Measurements from ENCODE around the gene CYP2W1.

CYP2W1 gene

DNA sequence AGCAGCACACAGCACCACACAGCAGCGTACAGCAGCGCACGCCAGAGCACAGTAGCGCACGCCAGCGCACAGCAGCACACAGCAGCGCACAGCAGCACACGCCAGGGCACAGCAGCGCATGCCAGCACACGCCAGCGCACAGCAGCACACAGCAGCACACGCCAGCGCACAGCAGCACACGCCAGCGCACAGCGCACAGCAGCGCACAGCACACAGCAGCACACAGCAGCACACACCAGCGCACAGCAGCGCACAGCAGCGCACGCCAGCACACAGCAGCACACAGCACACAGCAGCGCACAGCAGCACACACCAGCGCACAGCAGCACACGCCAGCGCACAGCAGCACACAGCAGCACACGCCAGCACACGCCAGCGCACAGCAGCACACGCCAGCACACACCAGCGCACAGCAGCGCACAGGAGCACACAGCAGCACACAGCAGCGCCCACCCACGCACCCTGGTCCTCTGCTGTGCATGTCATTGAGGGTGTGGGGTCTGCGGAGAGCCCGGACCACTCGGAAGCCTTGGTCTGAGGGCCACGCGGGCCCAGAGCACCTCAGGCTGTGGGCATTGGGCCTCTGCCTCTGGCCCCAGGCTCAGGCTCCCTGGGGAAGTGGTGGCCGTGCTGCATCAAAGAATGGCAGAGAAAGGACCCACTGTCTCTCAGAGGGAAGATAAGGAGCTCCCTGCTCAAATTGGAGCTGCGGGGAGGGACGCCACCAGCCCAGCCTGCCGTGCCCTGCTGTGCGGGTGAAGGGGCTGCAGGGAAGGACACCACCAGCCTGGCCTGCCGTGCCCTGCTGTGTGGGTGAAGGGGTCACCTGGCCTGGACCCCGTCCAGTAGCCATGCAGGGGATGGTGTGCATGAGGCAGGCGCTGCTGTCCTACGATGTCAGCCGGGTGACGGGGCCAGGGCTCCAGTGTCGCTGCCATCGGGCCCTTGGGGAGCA lies 33.9 kb downstream of the CYP2W1 start:
- no peaks in the 10 kb centered on the region for H3K27me3 ChIP-seq (ENCODE audit: insufficient read depth, poor library complexity, severe bottlenecking)
- ATAC-seq (ENCODE audit: low read depth) (no peak), DNase-seq (ENCODE audit: low spot score) (no peak)
- H3K27ac ChIP-seq (ENCODE audit: poor library complexity, severe bottlenecking) = no peak overlapping the region
- H3K9me3 ChIP-seq (ENCODE audit: severe bottlenecking) = no peaks in the 10 kb centered on the region
- H3K36me3 ChIP-seq (ENCODE audit: low read depth) = no peaks in the 10 kb centered on the region; the same call in 1 of the 2 replicates
- H3K4me1 ChIP-seq (ENCODE audit: insufficient read depth, poor library complexity, severe bottlenecking) = no peaks in the 10 kb centered on the region
- TF ChIP-seq, protein P1, sequence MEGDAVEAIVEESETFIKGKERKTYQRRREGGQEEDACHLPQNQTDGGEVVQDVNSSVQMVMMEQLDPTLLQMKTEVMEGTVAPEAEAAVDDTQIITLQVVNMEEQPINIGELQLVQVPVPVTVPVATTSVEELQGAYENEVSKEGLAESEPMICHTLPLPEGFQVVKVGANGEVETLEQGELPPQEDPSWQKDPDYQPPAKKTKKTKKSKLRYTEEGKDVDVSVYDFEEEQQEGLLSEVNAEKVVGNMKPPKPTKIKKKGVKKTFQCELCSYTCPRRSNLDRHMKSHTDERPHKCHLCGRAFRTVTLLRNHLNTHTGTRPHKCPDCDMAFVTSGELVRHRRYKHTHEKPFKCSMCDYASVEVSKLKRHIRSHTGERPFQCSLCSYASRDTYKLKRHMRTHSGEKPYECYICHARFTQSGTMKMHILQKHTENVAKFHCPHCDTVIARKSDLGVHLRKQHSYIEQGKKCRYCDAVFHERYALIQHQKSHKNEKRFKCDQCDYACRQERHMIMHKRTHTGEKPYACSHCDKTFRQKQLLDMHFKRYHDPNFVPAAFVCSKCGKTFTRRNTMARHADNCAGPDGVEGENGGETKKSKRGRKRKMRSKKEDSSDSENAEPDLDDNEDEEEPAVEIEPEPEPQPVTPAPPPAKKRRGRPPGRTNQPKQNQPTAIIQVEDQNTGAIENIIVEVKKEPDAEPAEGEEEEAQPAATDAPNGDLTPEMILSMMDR (IDR thresholded peaks at IDR 0.05; ENCODE audit: poor library complexity, severe bottlenecking) = no peak
- H3K4me3 ChIP-seq (ENCODE audit: severe bottlenecking) = no peak overlapping the region

DNA sequence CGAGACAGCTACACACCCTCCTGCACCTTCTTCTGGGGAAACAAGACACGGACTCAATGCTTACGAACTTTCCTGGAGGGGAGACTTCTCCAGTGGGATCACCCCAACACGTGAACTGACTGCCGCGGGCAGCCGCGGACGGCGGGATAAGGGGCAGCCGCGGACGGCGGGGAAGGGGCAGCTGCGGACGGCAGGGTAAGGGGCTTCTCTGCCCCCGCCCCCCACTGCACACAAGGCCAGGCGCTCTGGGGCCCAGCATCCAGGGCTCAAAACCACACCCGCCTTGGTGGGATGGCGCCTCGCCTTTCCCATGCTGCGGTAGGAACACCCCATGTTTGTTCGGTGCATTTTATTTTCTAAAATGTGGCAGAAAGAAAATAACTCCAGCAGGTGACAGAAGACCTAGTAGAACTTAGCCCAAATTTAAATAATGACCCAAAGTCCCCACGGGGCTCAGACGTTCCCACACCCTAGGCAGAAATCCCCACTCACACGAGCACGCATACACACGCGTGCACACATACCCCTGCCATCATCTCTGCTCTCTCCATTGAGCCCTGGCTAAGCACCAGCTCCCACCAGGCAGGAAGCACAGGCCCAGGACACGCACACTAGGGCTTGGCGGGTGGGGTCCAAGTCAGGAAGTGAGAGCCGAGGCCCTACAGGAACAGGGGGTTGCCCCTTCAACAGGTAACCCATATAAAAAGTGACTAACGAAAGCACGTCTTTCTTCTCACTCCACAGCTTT lies 34.8 kb downstream of the CYP2W1 start:
- ATAC-seq (ENCODE audit: low read depth) (no peak), DNase-seq (ENCODE audit: low spot score) (no peak)
- Histone ChIP-seq H3K4me3 (ENCODE audit: severe bottlenecking) (no peak overlapping the region), H3K36me3 (ENCODE audit: low read depth) (no peaks in the 10 kb centered on the region; the same call in none of the 2 replicates), H3K9me3 (ENCODE audit: severe bottlenecking) (no peaks in the 10 kb centered on the region), H3K27me3 (ENCODE audit: insufficient read depth, poor library complexity, severe bottlenecking) (no peaks in the 10 kb centered on the region), H3K27ac (ENCODE audit: poor library complexity, severe bottlenecking) (no peak overlapping the region), H3K4me1 (ENCODE audit: insufficient read depth, poor library complexity, severe bottlenecking) (no peaks in the 10 kb centered on the region)
- TF ChIP-seq, protein P1 (IDR thresholded peaks at IDR 0.05; ENCODE audit: poor library complexity, severe bottlenecking) = no peak

DNA sequence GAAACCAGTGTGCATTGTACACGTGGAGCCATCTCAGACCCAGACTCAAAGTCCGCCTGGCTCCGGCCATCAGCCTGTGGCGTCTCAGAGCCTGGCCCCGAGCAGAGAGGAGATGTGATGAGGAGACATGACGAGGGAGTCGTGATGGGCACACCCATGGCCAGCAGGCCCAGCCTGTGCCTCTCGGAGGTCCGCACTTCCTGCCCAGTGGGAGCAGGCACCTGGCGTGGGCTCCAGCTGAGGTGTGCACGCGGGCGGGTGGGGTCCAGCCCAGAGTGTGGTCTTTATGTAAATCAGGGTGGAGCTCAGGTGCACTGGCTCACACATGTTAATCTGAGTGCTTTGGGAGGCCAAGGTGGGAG lies 35.3 kb downstream of the CYP2W1 start:
- DNase-seq (ENCODE audit: low spot score) (no peak), ATAC-seq (ENCODE audit: low read depth) (no peak)
- no peak overlapping the region for H3K4me3 ChIP-seq (ENCODE audit: severe bottlenecking)
- H3K9me3 ChIP-seq (ENCODE audit: severe bottlenecking) = no peaks in the 10 kb centered on the region
- peaks cover 3% of the 10 kb centered on the region for H3K36me3 ChIP-seq (ENCODE audit: low read depth)
- TF ChIP-seq, protein P1 (IDR thresholded peaks at IDR 0.05; ENCODE audit: poor library complexity, severe bottlenecking) = no peak
- H3K4me1 ChIP-seq (ENCODE audit: insufficient read depth, poor library complexity, severe bottlenecking) = no peaks in the 10 kb centered on the region
- H3K27me3 ChIP-seq (ENCODE audit: insufficient read depth, poor library complexity, severe bottlenecking) = no peaks in the 10 kb centered on the region
- H3K27ac ChIP-seq (ENCODE audit: poor library complexity, severe bottlenecking) = no peak overlapping the region

DNA sequence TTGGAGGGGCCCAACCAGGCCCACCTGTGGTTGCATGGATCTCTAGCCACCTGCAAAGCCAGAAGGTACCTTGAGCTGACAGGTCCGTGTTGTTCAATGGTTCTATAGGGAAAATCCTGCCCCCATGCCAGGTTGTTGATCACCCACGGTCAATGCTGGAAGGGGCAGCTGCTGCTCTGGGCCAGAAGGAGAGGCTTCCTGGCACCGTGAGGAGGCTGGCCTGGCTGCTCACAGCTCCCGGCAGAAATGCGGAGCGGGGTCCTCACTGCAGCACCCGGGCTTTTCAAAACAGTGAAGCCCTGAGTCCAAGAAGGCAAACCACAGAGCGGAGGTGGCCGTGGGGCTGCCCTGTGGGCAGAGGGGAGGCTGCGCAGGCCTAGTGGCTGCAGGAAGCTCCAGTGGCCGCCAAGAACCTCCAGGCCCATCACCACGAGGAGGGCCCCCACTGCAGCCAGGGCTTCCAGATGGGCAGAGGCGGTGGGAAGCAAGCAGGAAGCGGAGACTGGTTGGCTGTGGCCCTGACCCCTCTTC lies 36.3 kb downstream of the CYP2W1 start:
- Histone ChIP-seq H3K27ac (ENCODE audit: poor library complexity, severe bottlenecking) (no peak overlapping the region), H3K36me3 (ENCODE audit: low read depth) (peaks cover 3% of the 10 kb centered on the region), H3K4me1 (ENCODE audit: insufficient read depth, poor library complexity, severe bottlenecking) (no peaks in the 10 kb centered on the region), H3K9me3 (ENCODE audit: severe bottlenecking) (no peaks in the 10 kb centered on the region), H3K4me3 (ENCODE audit: severe bottlenecking) (no peak overlapping the region), H3K27me3 (ENCODE audit: insufficient read depth, poor library complexity, severe bottlenecking) (no peaks in the 10 kb centered on the region)
- ATAC-seq (ENCODE audit: low read depth) (no peak), DNase-seq (ENCODE audit: low spot score) (no peak)
- TF ChIP-seq, protein P1 (IDR thresholded peaks at IDR 0.05; ENCODE audit: poor library complexity, severe bottlenecking) = no peak

All from RWPE2 (cell line).